Mesenchymal stem cell (in vitro differentiated cells and primary cell): ENCODE measurements around the gene NOMO2. TPM values are rescaled to one million over a fixed set of nuclear protein-coding genes. Genes with fewer than 3 reads are reported as not detected.
"Not testable (repeated sequence)": the region's sequence is repeated elsewhere in the genome, so short reads cannot be mapped to it uniquely, and the experiment has no call there.

Experiments used
- DNase-seq: peaks from one replicate; pipeline ENCODE4 v3.0.0-alpha.2; 2013
- H2AFZ ChIP-seq: one replicate; pipeline ENCODE4 v1.6.1; 2013; ENCODE audit warnings: low read depth, mild to moderate bottlenecking, control low read depth, inconsistent platforms, low read length, moderate library complexity
- H2AK5ac ChIP-seq: 2 replicates; pipeline ENCODE4 v1.6.1; 2013; ENCODE audit warnings: low read length, moderate library complexity, mild to moderate bottlenecking, inconsistent platforms; ENCODE audit not compliant: severe bottlenecking
- H2BK120ac ChIP-seq: one replicate; pipeline ENCODE4 v1.6.1; 2013; ENCODE audit warnings: low read depth, mild to moderate bottlenecking, inconsistent platforms, low read length, moderate library complexity
- H2BK12ac ChIP-seq, 2 experiments: one replicate each; pipeline ENCODE4 v1.6.1; 2013; ENCODE audit warnings: inconsistent platforms in 2 of 2, low read length in 2 of 2, mild to moderate bottlenecking in 2 of 2, moderate library complexity in 2 of 2, control low read depth in 1 of 2
- H2BK15ac ChIP-seq: one replicate; pipeline ENCODE4 v1.6.1; 2013; ENCODE audit warnings: mild to moderate bottlenecking, low read depth, inconsistent platforms; ENCODE audit not compliant: poor library complexity, severe bottlenecking
- H2BK5ac ChIP-seq: 2 replicates; pipeline ENCODE4 v1.6.1; 2013; ENCODE audit warnings: low read depth, mild to moderate bottlenecking, low read length, control low read depth, inconsistent platforms; ENCODE audit not compliant: poor library complexity, severe bottlenecking
- H3K14ac ChIP-seq, 2 experiments: one replicate each; pipeline ENCODE4 v1.6.1; 2013; ENCODE audit warnings: inconsistent platforms in 2 of 2, low read length in 2 of 2, control low read depth in 1 of 2, mild to moderate bottlenecking in 1 of 2, moderate library complexity in 1 of 2
- H3K18ac ChIP-seq, 2 experiments: one replicate each; pipeline ENCODE4 v1.6.1; 2013; ENCODE audit warnings: inconsistent platforms in 2 of 2, low read length in 2 of 2, control low read depth in 1 of 2, low read depth in 1 of 2, mild to moderate bottlenecking in 1 of 2
- H3K23ac ChIP-seq, 2 experiments: one replicate each; pipeline ENCODE4 v1.6.1; 2013; ENCODE audit warnings: inconsistent platforms in 2 of 2, low read length in 2 of 2, mild to moderate bottlenecking in 2 of 2, moderate library complexity in 2 of 2, control low read depth in 1 of 2
- H3K27ac ChIP-seq: 2 replicates; pipeline ENCODE4 v1.5.1; 2013; ENCODE audit warnings: mild to moderate bottlenecking, moderate library complexity, low read length, control low read depth, inconsistent platforms; ENCODE audit not compliant: poor library complexity, severe bottlenecking
- H3K27me3 ChIP-seq, 2 experiments: 2 replicates each; pipeline versions ENCODE4 v1.6.1 to v1.7.0; 2013; ENCODE audit warnings: low read length in 2 of 2, mild to moderate bottlenecking in 2 of 2, moderate library complexity in 2 of 2, control low read depth in 1 of 2, inconsistent platforms in 1 of 2; ENCODE audit not compliant: control insufficient read depth in 1 of 2, insufficient read depth in 1 of 2
- H3K36me3 ChIP-seq, 2 experiments: 2 replicates each; pipeline versions ENCODE4 v1.6.1 to v1.7.0; 2013; ENCODE audit warnings: low read length in 2 of 2, control low read depth in 1 of 2, inconsistent platforms in 1 of 2, low read depth in 1 of 2, mild to moderate bottlenecking in 1 of 2; ENCODE audit not compliant: insufficient read depth in 2 of 2, control insufficient read depth in 1 of 2
- H3K4ac ChIP-seq, 2 experiments: one replicate each; pipeline ENCODE4 v1.6.1; 2013; ENCODE audit warnings: inconsistent platforms in 2 of 2, low read length in 2 of 2, mild to moderate bottlenecking in 2 of 2, moderate library complexity in 2 of 2, control low read depth in 1 of 2, low read depth in 1 of 2
- H3K4me1 ChIP-seq: 2 replicates; pipeline ENCODE4 v1.6.1; 2013; ENCODE audit warnings: low read depth, low read length, control low read depth; ENCODE audit not compliant: control insufficient read depth, insufficient read depth
- H3K4me2 ChIP-seq: 2 replicates; pipeline ENCODE4 v1.6.1; 2013; ENCODE audit warnings: low read length, mild to moderate bottlenecking, inconsistent platforms; ENCODE audit not compliant: poor library complexity, severe bottlenecking
- H3K4me3 ChIP-seq, 2 experiments: 2 replicates each; pipeline versions ENCODE4 v1.5.1 to v1.7.0; 2013; ENCODE audit warnings: low read length in 2 of 2, mild to moderate bottlenecking in 2 of 2, control low read depth in 1 of 2, low read depth in 1 of 2; ENCODE audit not compliant: insufficient read depth in 1 of 2
- H3K79me1 ChIP-seq: replicated peaks from 2 replicates; pipeline ENCODE4 v1.6.1; 2013; ENCODE audit warnings: mild to moderate bottlenecking, control low read depth, low read length, inconsistent platforms; ENCODE audit not compliant: poor library complexity, severe bottlenecking
- H3K9ac ChIP-seq: 2 replicates; pipeline ENCODE4 v1.7.0; 2013; ENCODE audit warnings: mild to moderate bottlenecking, low read length, moderate library complexity
- H3K9me3 ChIP-seq: 2 replicates; pipeline ENCODE4 v1.7.0; 2013; ENCODE audit warnings: mild to moderate bottlenecking, low read length; ENCODE audit not compliant: control insufficient read depth
- H4K8ac ChIP-seq: one replicate; pipeline ENCODE4 v1.6.1; 2013; ENCODE audit warnings: inconsistent platforms, mild to moderate bottlenecking, low read length, moderate library complexity
- H4K91ac ChIP-seq: one replicate; pipeline ENCODE4 v1.6.1; 2013; ENCODE audit warnings: mild to moderate bottlenecking, low read length, inconsistent platforms
- WGBS: methylation state at CpG from one replicate; pipeline ENCODE4 v1.1.7; 2013; ENCODE audit warnings: mixed read lengths; 5-methylcytosine and 5-hydroxymethylcytosine counted together
- polyA plus RNA-seq, 2 experiments: library from polyadenylated mRNA; stranded (reverse); fragments of 200-250 nt; gene quantifications; one replicate each; pipeline ENCODE4 v1.2.3, GENCODE V29; 2013

NOMO2 gene
- polyA plus RNA-seq (2013, experiment 1 of 2) = 201 TPM
- 200 TPM for polyA plus RNA-seq (2013, experiment 2 of 2)

- H2BK12ac ChIP-seq, H4K8ac ChIP-seq, H2BK5ac ChIP-seq, H2AFZ ChIP-seq, H3K27ac ChIP-seq, H3K79me1 ChIP-seq, H2AK5ac ChIP-seq, H3K27me3 ChIP-seq, H3K4me1 ChIP-seq, H4K91ac ChIP-seq, H2BK15ac ChIP-seq, H3K23ac ChIP-seq, H3K9me3 ChIP-seq, H2BK120ac ChIP-seq, H3K4ac ChIP-seq, H3K14ac ChIP-seq, H3K36me3 ChIP-seq: not testable (repeated sequence)
- Histone ChIP-seq H3K4me2 (peak within 1 kb of the TSS; percentile 43), H3K9ac (peak within 1 kb of the TSS; percentile 61), H3K18ac (peak within 1 kb of the TSS in 1 of 2 experiments; percentile 57), H3K4me3 (peak within 1 kb of the TSS; percentile 61 to 70)
- DNase-seq = peak; percentile 11
- no CpG with 5 or more reads among the region's 66 CpGs for WGBS
These were observed at the start of gene NOMO2 for GRCh38 chr16:18561727-18562314. Gene NOMO2, minus strand, starts transcription at chr16:18562097. Its CDS starts 57 bp downstream, at chr16:18562040.

GRCh38 chr16:18610147-18610803, 48.4 kb upstream of the NOMO2 start:
- not testable (repeated sequence) for H3K36me3 ChIP-seq, H3K9ac ChIP-seq, H2BK15ac ChIP-seq, H2AFZ ChIP-seq, H3K4me2 ChIP-seq, H3K27ac ChIP-seq, H2BK120ac ChIP-seq, H2BK5ac ChIP-seq, H4K8ac ChIP-seq, H3K23ac ChIP-seq, H3K4ac ChIP-seq, DNase-seq, H3K4me3 ChIP-seq, H3K27me3 ChIP-seq, H3K79me1 ChIP-seq, H3K14ac ChIP-seq, H3K9me3 ChIP-seq, H4K91ac ChIP-seq, H3K4me1 ChIP-seq, H2BK12ac ChIP-seq, H2AK5ac ChIP-seq, H3K18ac ChIP-seq
- 82% methylated on average over 2 of the region's 4 CpGs for WGBS

- H2BK15ac ChIP-seq, H2BK5ac ChIP-seq, H3K79me1 ChIP-seq, H4K8ac ChIP-seq, H2BK120ac ChIP-seq, H3K4me3 ChIP-seq, H3K14ac ChIP-seq, H2AK5ac ChIP-seq, H3K4me1 ChIP-seq, DNase-seq, H3K27me3 ChIP-seq, H2BK12ac ChIP-seq, H3K18ac ChIP-seq, H3K23ac ChIP-seq, H2AFZ ChIP-seq, H3K36me3 ChIP-seq, H3K4ac ChIP-seq, H3K27ac ChIP-seq, H4K91ac ChIP-seq, H3K9ac ChIP-seq, H3K9me3 ChIP-seq, H3K4me2 ChIP-seq: not testable (repeated sequence)
- WGBS = 88% methylated on average over 3 of the region's 6 CpGs
These were observed 46.4 kb upstream of the NOMO2 start for GRCh38 chr16:18608271-18608670.

GRCh38 chr16:18603572-18604246, 41.8 kb upstream of the NOMO2 start:
- not testable (repeated sequence) for H3K18ac ChIP-seq, DNase-seq, H3K9ac ChIP-seq, H2AFZ ChIP-seq, H3K27me3 ChIP-seq, H2BK15ac ChIP-seq, H3K14ac ChIP-seq, H2AK5ac ChIP-seq, H3K36me3 ChIP-seq, H3K79me1 ChIP-seq, H2BK120ac ChIP-seq, H3K4me3 ChIP-seq, H4K8ac ChIP-seq, H4K91ac ChIP-seq, H3K9me3 ChIP-seq, H3K23ac ChIP-seq, H2BK12ac ChIP-seq, H3K4ac ChIP-seq, H3K4me2 ChIP-seq, H2BK5ac ChIP-seq, H3K4me1 ChIP-seq, H3K27ac ChIP-seq
- WGBS = no CpG with 5 or more reads among the region's 4 CpGs
